Activated T-helper 1 cell treated with anti-CD3 and anti-CD28 coated beads, Interleukin-12 subunit alpha, Interleukin-12 subunit beta, Interleukin-2, Interleukin-4 antibody, amounts not matched to agents 30 ng/mL and 10 ng/mL and 1 ng/mL, durations not matched to agents 14 hours and 24 hours and 36 hours (primary cell): ENCODE data around the gene TMEM86A. TPM values are rescaled to one million over a fixed set of nuclear protein-coding genes. Genes with fewer than 3 reads are reported as not detected.
"Not testable (repeated sequence)": the region's sequence is repeated elsewhere in the genome, so short reads cannot be mapped to it uniquely, and the experiment has no call there.

Experiments used
- DNase-seq: peaks from one replicate; pipeline ENCODE4 v3.0.0; 2021; ENCODE audit warnings: low spot score
- H3K27ac Mint-ChIP-seq: one replicate; pipeline ENCODE4 v1.8.0; 2021; ENCODE audit warnings: mild to moderate bottlenecking, mixed read lengths
- H3K27me3 Mint-ChIP-seq: one replicate; pipeline ENCODE4 v1.8.0; 2022; ENCODE audit warnings: mild to moderate bottlenecking, moderate library complexity, mixed read lengths; ENCODE audit not compliant: insufficient read depth
- H3K36me3 Mint-ChIP-seq: one replicate; pipeline ENCODE4 v1.8.0; 2021; ENCODE audit warnings: low read depth, mixed read lengths
- H3K4me1 Mint-ChIP-seq: one replicate; pipeline ENCODE4 v1.8.0; 2021; ENCODE audit warnings: low read depth, mixed read lengths
- H3K4me3 Mint-ChIP-seq: one replicate; pipeline ENCODE4 v1.8.0; 2021; ENCODE audit warnings: mild to moderate bottlenecking, moderate library complexity, mixed read lengths
- H3K9me3 Mint-ChIP-seq: one replicate; pipeline ENCODE4 v1.8.0; 2021; ENCODE audit warnings: mixed read lengths
- intact Hi-C: fragments of 100-400 bp; cut with micrococcal nuclease; formaldehyde crosslinking; loops from one replicate; pipeline ENCODE4 v1.15.1; 2024
- total RNA-seq: library from RNA; stranded (reverse); gene quantifications from 2 replicates; pipeline ENCODE4 v1.2.3, GENCODE V29; 2022

The TMEM86A gene
- total RNA-seq, 1 donor from 2014 or later = 0.52 TPM

GRCh38 chr11:18681949-18682348 lies 16.6 kb upstream of the TMEM86A start:
- DNase-seq, H3K27me3 Mint-ChIP-seq, intact Hi-C loops, H3K4me1 Mint-ChIP-seq, H3K27ac Mint-ChIP-seq, H3K36me3 Mint-ChIP-seq, H3K4me3 Mint-ChIP-seq, H3K9me3 Mint-ChIP-seq: not testable (repeated sequence)

- no peak for DNase-seq
- Mint-ChIP-seq H3K9me3 (no peaks in the 10 kb centered on the region), H3K4me1 (peaks cover 7% of the 10 kb centered on the region), H3K27me3 (peaks cover 8% of the 10 kb centered on the region), H3K27ac (no peak overlapping the region), H3K36me3 (no peaks in the 10 kb centered on the region), H3K4me3 (no peak overlapping the region)
- intact Hi-C loops = no loop called here
Measured at GRCh38 chr11:18682466-18682865, 16.1 kb upstream of the TMEM86A start.

- H3K9me3 Mint-ChIP-seq = no peaks in the 10 kb centered on the region
- peaks cover 4% of the 10 kb centered on the region for H3K4me1 Mint-ChIP-seq
- no peak overlapping the region for H3K27ac Mint-ChIP-seq
- H3K27me3 Mint-ChIP-seq = peaks cover 11% of the 10 kb centered on the region
- no peak overlapping the region for H3K4me3 Mint-ChIP-seq
- no peak for DNase-seq
- H3K36me3 Mint-ChIP-seq = no peaks in the 10 kb centered on the region
- intact Hi-C loops = no loop called here
Measured at GRCh38 chr11:18684267-18684666, 14.3 kb upstream of the TMEM86A start.

GRCh38 chr11:18691467-18692140 lies 7.0 kb upstream of the TMEM86A start:
- H3K36me3 Mint-ChIP-seq, H3K27ac Mint-ChIP-seq, H3K9me3 Mint-ChIP-seq, intact Hi-C loops, H3K27me3 Mint-ChIP-seq, H3K4me3 Mint-ChIP-seq, DNase-seq: not testable (repeated sequence)
- H3K4me1 Mint-ChIP-seq = peaks cover 11% of the 10 kb centered on the region

GRCh38 chr11:18692941-18693760 lies 5.4 kb upstream of the TMEM86A start:
- Mint-ChIP-seq H3K27ac (no peak overlapping the region), H3K36me3 (no peaks in the 10 kb centered on the region), H3K9me3 (no peaks in the 10 kb centered on the region), H3K4me1 (peaks cover 19% of the 10 kb centered on the region), H3K27me3 (peaks cover 2% of the 10 kb centered on the region), H3K4me3 (no peak overlapping the region)
- intact Hi-C loops = no loop called here
- DNase-seq = no peak

GRCh38 chr11:18696638-18697225 lies 1.8 kb upstream of the TMEM86A start:
- Mint-ChIP-seq H3K27ac (no peak overlapping the region), H3K27me3 (peaks cover 22% of the 10 kb centered on the region)
- intact Hi-C loops = no loop called here

GRCh38 chr11:18697576-18697975 lies 1.0 kb upstream of the TMEM86A start:
- peaks cover 22% of the 10 kb centered on the region for H3K27me3 Mint-ChIP-seq
- intact Hi-C loops = no loop called here
- H3K36me3 Mint-ChIP-seq = no peaks in the 10 kb centered on the region
- no peak for DNase-seq
- peaks cover 34% of the 10 kb centered on the region for H3K4me1 Mint-ChIP-seq
- H3K27ac Mint-ChIP-seq = no peak overlapping the region
- no peaks in the 10 kb centered on the region for H3K9me3 Mint-ChIP-seq
- H3K4me3 Mint-ChIP-seq = peak overlapping the region; percentile 83

More at GRCh38 chr11:18696638-18697225, 1.8 kb upstream of the TMEM86A start:
- Mint-ChIP-seq H3K4me1 (peaks cover 34% of the 10 kb centered on the region), H3K4me3 (peak overlapping the region; percentile 13), H3K36me3 (no peaks in the 10 kb centered on the region), H3K9me3 (no peaks in the 10 kb centered on the region)
- no peak for DNase-seq

GRCh38 chr11:18699269-18699596 lies 654 bp downstream of the TMEM86A start:
- Mint-ChIP-seq H3K9me3 (no peaks in the 10 kb centered on the region), H3K27me3 (peaks cover 22% of the 10 kb centered on the region), H3K27ac (no peak overlapping the region), H3K36me3 (no peaks in the 10 kb centered on the region), H3K4me3 (peak overlapping the region; percentile 78), H3K4me1 (peaks cover 22% of the 10 kb centered on the region)
- DNase-seq = no peak
- intact Hi-C loops = loop anchor here (2.0 kb wide), 1 partner anchor 686 kb away; the partner anchor contains the start of gene SERGEF

- Mint-ChIP-seq H3K4me1 (peaks cover 25% of the 10 kb centered on the region), H3K27me3 (peaks cover 25% of the 10 kb centered on the region), H3K27ac (no peak overlapping the region), H3K4me3 (peak overlapping the region; percentile 78), H3K36me3 (peaks cover 1% of the 10 kb centered on the region), H3K9me3 (no peaks in the 10 kb centered on the region)
- intact Hi-C loops = loop anchor here (2.0 kb wide), 1 partner anchor 687 kb away; the partner anchor contains the start of gene SERGEF
- DNase-seq = no peak
Measured at GRCh38 chr11:18699848-18700261, 1.3 kb downstream of the TMEM86A start.

GRCh38 chr11:18700375-18700774 lies 1.8 kb downstream of the TMEM86A start:
- H3K4me3 Mint-ChIP-seq = peak overlapping the region; percentile 78
- peaks cover 30% of the 10 kb centered on the region for H3K4me1 Mint-ChIP-seq
- peaks cover 29% of the 10 kb centered on the region for H3K27me3 Mint-ChIP-seq
- H3K27ac Mint-ChIP-seq = no peak overlapping the region
- no peaks in the 10 kb centered on the region for H3K9me3 Mint-ChIP-seq
- peaks cover 2% of the 10 kb centered on the region for H3K36me3 Mint-ChIP-seq
- intact Hi-C loops = no loop called here
- DNase-seq = no peak

- H3K27ac Mint-ChIP-seq = no peak overlapping the region
- no peaks in the 10 kb centered on the region for H3K9me3 Mint-ChIP-seq
- peaks cover 35% of the 10 kb centered on the region for H3K4me1 Mint-ChIP-seq
- intact Hi-C loops = no loop called here
- H3K4me3 Mint-ChIP-seq = peak overlapping the region; percentile 43
- DNase-seq = no peak
- H3K36me3 Mint-ChIP-seq = peaks cover 2% of the 10 kb centered on the region
- H3K27me3 Mint-ChIP-seq = peaks cover 29% of the 10 kb centered on the region
Measured at GRCh38 chr11:18700872-18701271, 2.3 kb downstream of the TMEM86A start.

- Mint-ChIP-seq H3K36me3 (peaks cover 2% of the 10 kb centered on the region), H3K4me1 (peaks cover 40% of the 10 kb centered on the region)
- no peak for DNase-seq
Measured at GRCh38 chr11:18701614-18702216, 3.1 kb downstream of the TMEM86A start.

More at GRCh38 chr11:18701614-18702216, 3.1 kb downstream of the TMEM86A start:
- Mint-ChIP-seq H3K9me3 (no peaks in the 10 kb centered on the region), H3K27me3 (peaks cover 34% of the 10 kb centered on the region), H3K27ac (no peak overlapping the region), H3K4me3 (no peak overlapping the region)
- intact Hi-C loops = no loop called here
